ENCODE data around the gene PITHD1. TPM values are rescaled to one million over a fixed set of nuclear protein-coding genes. Genes with fewer than 3 reads are reported as not detected.
A peak's percentile ranks its signal among the peaks of the same experiment; 100 is the strongest.
"Not testable (repeated sequence)": the region's sequence is repeated elsewhere in the genome, so short reads cannot be mapped to it uniquely, and the experiment has no call there.

The PITHD1 gene, protein sequence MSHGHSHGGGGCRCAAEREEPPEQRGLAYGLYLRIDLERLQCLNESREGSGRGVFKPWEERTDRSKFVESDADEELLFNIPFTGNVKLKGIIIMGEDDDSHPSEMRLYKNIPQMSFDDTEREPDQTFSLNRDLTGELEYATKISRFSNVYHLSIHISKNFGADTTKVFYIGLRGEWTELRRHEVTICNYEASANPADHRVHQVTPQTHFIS
- polyA plus RNA-seq (2012; ENCODE audit: missing spikeins), result 64.0 TPM

DNA sequence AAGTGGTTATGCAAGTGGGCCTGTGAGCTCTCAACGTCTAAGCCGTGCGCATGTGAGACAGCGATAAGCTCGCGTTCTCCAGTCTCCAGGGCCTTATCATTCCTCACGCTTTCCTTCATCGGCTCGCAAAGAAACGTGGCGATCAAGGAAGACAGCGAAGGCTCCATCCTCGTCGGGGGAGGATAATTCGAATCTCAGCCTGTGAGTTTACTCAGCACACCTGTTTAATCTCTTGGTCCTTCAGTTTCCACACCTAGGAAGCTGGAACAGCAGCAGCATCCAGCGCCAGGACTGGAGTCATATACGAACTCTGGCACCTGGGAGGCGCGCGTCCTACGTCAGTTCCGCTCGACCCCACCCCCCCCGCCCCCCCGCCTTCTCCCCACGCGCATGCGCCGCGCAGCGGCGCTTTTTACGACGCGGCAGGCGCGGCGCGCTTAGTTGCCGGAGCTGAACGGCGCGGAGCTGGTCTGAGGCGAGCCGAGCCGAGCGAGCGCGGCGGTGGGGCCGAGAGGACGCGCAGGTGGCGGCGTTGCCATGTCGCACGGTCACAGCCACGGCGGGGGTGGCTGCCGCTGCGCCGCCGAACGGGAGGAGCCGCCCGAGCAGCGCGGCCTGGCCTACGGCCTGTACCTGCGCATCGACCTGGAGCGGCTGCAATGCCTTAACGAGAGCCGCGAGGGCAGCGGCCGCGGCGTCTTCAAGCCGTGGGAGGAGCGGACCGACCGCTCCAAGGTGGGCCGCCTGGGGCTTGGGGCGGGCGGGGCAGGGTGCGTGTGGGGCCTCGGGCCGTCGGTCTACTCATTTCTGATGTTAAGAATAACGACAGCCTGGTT, at the start of gene PITHD1:
TSS of gene PITHD1 (plus strand) at position 440 of the 836 bp plus-strand sequence. CDS start at position 538, 98 bp downstream.
- peak; percentile 91 for FAIRE-seq
- TF ChIP-seq POLR2A (IDR thresholded peaks at IDR 0.05; ENCODE audit: low read depth, low read length) (peak; percentile 88), POLR2AphosphoS5 (IDR thresholded peaks at IDR 0.05; ENCODE audit: low read depth, low read length) (peak; percentile 73), TAF1 (IDR thresholded peaks at IDR 0.05; ENCODE audit: borderline replicate concordance, low read depth, low read length) (0 out of 2 replicates have a peak, but pooled peaks have one; percentile 2)
- DNase-seq (ENCODE audit: insufficient read length), result peak; percentile 92

DNA sequence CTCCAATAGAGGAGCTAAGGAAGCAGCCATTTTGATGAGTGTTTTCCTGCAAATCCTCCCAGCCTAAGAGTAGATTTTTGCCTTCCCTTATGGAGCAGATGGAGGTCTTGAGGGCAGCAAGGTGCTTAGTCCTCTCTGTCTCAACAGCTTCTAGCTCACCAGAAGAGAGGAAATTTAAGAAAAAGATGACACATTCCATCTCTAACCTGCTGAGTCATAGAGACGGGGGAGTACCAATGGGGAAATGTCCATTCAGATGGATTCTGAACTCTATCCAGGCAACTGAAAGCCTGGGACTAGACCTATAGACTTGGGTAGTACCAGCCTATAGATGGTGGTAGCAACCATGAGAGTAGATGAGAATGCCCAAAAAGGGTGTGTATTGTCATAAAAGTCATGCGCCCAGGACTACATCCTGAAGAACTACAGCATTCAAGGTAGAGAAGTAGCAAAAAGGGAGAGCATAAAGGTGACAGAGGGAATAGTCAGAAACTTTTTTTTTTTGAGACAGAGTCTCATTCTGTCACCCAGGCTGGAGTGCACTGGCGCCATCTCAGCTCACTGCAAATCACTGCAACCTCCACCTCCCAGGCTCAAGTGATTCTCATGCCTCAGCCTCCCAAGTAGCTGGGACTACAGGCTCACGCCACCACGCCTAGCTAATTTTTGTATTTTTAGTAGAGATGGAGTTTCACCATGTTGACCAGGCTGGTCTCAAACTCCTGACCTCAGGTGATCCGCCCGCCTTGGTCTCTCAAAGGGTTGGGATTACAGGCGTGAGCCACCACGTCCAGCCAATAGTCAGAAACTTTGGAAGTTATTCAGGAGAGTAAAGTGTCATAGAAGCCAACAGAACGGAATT, 45.6 kb upstream of the PITHD1 start:
- FAIRE-seq (no peak), DNase-seq (ENCODE audit: insufficient read length) (no peak)
- TF ChIP-seq TAF1 (IDR thresholded peaks at IDR 0.05; ENCODE audit: borderline replicate concordance, low read depth, low read length) (no peak), POLR2A (IDR thresholded peaks at IDR 0.05; ENCODE audit: low read depth, low read length) (no peak), POLR2AphosphoS5 (IDR thresholded peaks at IDR 0.05; ENCODE audit: low read depth, low read length) (no peak)

DNA sequence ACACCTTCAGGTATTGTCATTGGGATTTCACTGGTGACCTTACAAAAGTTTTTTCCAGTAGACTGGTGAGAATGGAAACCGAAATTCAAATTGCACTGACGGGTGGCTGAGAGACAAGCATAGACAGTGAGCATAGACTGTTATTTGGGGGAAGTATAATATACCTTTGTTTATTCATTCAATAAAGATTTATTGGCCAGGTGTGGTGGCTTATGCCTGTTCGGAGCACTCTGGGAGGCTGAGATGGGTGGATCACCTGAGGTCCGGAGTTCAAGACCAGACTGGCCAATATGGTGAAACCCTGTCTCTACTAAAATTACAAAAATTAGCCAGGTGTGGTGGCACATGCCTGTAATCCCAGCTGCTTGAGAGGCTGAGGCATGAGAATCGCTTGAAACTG, 44.9 kb upstream of the PITHD1 start:
- DNase-seq (ENCODE audit: insufficient read length); FAIRE-seq: not testable (repeated sequence)

DNA sequence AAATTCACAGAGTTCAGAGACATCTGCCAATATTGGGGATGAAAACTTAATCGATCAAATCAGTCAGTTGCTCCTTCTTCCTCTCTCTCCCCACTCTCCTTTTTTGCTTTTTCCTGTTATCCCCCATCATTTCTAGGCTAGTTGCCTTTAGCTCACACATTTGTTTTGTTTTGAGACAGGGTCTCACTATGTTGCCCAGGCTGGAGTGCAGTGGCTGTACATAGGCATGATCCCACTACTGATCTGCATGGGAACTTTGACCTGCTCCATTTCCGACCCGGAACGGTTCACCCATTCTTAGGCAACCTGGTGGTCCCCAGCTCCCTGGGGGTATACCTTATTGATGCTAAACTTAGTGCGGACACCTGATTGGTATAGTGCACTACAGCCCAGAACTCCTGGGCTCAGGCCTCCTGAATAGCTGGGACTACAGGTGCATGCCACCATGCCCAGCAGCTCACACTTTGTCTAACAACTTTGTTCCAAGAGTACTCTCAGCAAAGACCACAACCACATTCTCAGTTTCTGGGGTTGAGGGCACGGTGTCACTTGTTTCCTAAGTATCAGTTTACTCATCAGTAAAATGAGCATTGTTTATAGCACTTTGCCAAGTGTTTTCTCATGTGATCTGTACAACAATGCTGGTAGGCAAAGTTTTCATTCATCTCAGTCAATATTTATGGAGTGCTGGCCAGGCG, 41.6 kb upstream of the PITHD1 start:
- DNase-seq (ENCODE audit: insufficient read length) (no peak), FAIRE-seq (no peak)
- TF ChIP-seq TAF1 (IDR thresholded peaks at IDR 0.05; ENCODE audit: borderline replicate concordance, low read depth, low read length), result no peak
- TF ChIP-seq POLR2A (IDR thresholded peaks at IDR 0.05; ENCODE audit: low read depth, low read length), result no peak

DNA sequence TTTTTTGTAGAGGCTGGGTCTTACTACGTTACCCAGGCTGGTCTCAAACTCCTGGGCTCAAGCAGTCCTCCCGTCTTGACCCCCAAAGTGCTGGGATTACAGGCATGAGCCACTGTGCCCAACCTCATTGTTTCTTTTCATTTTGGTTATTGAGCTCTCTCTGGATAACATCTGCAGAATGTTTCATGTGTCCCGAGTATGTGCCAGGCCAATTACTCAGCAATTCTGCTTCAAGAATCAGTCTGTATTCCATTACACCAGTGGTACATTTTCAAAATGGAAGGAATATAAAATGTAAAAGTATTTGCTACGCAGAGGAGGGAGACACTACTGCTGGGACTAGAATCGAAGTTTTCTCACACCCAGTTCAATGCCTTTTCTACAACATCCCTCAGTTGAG, 36.6 kb upstream of the PITHD1 start:
- FAIRE-seq, result no peak
- no peak for TF ChIP-seq TAF1 (IDR thresholded peaks at IDR 0.05; ENCODE audit: borderline replicate concordance, low read depth, low read length)
- no peak for TF ChIP-seq POLR2A (IDR thresholded peaks at IDR 0.05; ENCODE audit: low read depth, low read length)
- TF ChIP-seq POLR2AphosphoS5 (IDR thresholded peaks at IDR 0.05; ENCODE audit: low read depth, low read length), result no peak
- DNase-seq (ENCODE audit: insufficient read length), result no peak

DNA sequence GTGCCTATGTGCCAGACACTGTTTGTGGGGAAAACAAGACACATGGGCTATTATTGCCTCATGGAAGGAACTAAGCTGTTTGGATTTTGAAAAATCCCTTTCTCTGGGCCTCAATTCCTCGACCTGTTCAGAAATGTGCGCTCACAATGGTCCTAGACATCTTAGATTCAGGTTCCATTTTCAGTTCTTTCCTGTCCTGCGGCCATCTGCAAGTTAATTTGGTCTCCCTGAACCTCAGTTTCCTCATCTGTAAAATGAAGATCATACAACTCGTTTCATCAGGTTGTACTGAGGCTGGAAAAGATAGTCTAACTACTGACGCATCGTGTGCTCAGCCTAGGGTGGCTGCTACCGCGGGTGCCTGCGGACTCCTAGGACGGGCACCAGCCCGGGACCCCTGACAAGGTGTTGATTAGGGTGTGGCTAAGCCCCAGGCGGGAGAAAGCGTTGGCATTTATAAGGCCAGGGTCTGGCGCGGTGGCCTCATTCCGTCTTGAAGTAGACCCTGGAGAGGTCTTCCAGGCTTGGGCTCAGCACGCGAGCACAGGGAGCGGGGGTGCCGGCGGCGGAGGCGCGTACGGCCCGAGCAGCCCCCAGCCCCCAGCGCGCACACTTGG, 35.4 kb upstream of the PITHD1 start:
- DNase-seq (ENCODE audit: insufficient read length) (no peak), FAIRE-seq (no peak)
- TF ChIP-seq POLR2AphosphoS5 (IDR thresholded peaks at IDR 0.05; ENCODE audit: low read depth, low read length) (no peak), POLR2A (IDR thresholded peaks at IDR 0.05; ENCODE audit: low read depth, low read length) (no peak), TAF1 (IDR thresholded peaks at IDR 0.05; ENCODE audit: borderline replicate concordance, low read depth, low read length) (no peak)

DNA sequence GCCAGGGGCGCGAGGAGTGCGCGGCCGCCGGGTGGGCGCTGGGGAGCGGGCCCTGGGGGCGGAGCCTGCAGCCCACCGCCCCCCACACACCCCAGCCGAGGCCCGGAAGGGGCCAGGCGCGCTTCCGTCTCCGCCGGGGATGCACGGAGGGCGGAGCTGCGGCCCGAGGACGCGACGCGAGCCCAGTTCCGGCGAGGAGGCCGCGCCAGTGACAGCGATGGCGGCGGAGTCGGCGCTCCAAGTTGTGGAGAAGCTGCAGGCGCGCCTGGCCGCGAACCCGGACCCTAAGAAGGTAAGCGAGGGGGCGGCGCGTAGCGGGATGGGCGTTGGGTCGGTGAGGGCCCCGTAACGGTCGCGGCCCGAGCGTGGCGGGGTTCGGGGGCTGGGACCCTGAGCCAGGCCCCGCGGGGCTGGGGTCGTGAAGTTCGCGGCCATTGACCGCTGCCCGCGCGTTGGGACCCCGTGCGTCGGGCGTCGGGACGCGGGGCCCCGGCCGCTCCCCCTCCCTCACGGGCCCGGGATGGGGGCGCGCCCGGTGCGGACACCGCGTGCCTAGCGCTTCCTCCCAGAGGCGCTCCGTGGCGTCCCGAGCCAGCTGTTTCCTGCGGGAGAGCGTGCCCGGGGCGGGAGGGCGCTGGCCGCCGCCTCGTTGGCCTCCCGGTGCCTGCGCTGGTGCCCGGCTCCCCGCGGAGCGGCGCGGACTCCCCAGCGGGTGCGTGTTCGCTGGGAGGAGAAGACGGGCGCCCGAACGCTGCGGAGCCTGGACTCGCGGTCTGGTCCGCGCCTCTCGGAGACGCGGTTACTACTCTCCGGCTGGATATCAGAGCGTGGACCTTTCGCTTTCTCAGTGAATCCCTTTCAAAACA, 34.7 kb upstream of the PITHD1 start, which contains the start of gene ELOA:
TSS of gene ELOA (plus strand) at position 185 of the 866 bp plus-strand sequence. CDS start at position 218, 33 bp downstream.
- peak; percentile 94 for FAIRE-seq
- DNase-seq (ENCODE audit: insufficient read length), result peak; percentile 90
- TF ChIP-seq POLR2AphosphoS5 (IDR thresholded peaks at IDR 0.05; ENCODE audit: low read depth, low read length), result peak; percentile 91
- TF ChIP-seq TAF1 (IDR thresholded peaks at IDR 0.05; ENCODE audit: borderline replicate concordance, low read depth, low read length), result peak; percentile 64; the same call in 1 of the 2 replicates
- peak; percentile 91 for TF ChIP-seq POLR2A (IDR thresholded peaks at IDR 0.05; ENCODE audit: low read depth, low read length)

DNA sequence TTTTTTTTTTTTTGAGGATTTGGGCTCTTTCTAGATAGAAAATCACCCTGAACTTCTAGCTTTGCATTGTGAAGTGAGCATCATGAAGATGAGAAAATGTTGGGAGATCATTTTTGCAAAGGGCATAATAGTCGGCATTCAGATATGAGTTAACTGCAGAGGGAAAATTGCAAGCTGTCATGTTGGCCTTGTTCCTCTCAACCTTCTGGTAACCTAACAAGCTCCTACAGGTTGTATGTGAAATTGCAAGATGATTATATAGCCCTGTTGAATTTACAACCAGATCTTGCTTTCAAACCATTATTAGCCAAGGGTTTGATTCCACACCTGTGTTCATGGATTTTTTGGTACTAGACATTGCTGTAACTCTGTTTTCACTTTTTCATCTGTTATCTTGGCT, 32.7 kb upstream of the PITHD1 start:
- no peak for DNase-seq (ENCODE audit: insufficient read length)
- peak; percentile 33 for FAIRE-seq
- TF ChIP-seq TAF1 (IDR thresholded peaks at IDR 0.05; ENCODE audit: borderline replicate concordance, low read depth, low read length) (no peak), POLR2A (IDR thresholded peaks at IDR 0.05; ENCODE audit: low read depth, low read length) (no peak), POLR2AphosphoS5 (IDR thresholded peaks at IDR 0.05; ENCODE audit: low read depth, low read length) (no peak)

DNA sequence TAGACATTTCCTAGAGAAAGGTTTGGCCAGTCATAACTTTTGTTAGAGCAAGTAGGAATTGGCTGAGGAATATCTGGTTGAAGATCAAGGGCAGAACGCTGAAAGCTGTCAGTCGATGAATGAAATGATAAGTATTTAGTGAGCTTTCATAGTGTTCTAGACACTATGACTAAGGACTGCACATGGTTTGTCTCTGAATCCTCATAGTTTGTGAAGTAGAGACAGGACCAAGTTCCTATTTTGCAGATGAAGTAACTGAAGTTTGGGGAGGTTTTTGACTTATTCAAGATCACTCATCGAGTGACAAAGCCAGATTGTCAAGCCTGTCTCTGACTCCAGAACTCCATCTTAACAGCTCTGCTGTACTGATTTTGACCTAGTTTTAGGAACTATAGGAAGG, 30.2 kb upstream of the PITHD1 start:
- DNase-seq (ENCODE audit: insufficient read length), result no peak
- TF ChIP-seq POLR2AphosphoS5 (IDR thresholded peaks at IDR 0.05; ENCODE audit: low read depth, low read length), result no peak
- no peak for TF ChIP-seq TAF1 (IDR thresholded peaks at IDR 0.05; ENCODE audit: borderline replicate concordance, low read depth, low read length)
- no peak for TF ChIP-seq POLR2A (IDR thresholded peaks at IDR 0.05; ENCODE audit: low read depth, low read length)
- FAIRE-seq, result no peak
